HTR-8/SVneo (cell line): ENCODE measurements around the gene HTR6.
"Not testable (repeated sequence)": the region's sequence is repeated elsewhere in the genome, so short reads cannot be mapped to it uniquely, and the experiment has no call there.

Source experiments
- DNase-seq: peaks from one replicate; pipeline ENCODE4 v3.0.0; 2011; ENCODE audit warnings: low spot score, mixed read lengths; ENCODE audit not compliant: insufficient read length
- FAIRE-seq: peaks from 2 replicates; lab custom pipeline; 2011; peaks lifted over from hg19 to GRCh38; lab: Jason Lieb, UNC

The HTR6 gene

DNA sequence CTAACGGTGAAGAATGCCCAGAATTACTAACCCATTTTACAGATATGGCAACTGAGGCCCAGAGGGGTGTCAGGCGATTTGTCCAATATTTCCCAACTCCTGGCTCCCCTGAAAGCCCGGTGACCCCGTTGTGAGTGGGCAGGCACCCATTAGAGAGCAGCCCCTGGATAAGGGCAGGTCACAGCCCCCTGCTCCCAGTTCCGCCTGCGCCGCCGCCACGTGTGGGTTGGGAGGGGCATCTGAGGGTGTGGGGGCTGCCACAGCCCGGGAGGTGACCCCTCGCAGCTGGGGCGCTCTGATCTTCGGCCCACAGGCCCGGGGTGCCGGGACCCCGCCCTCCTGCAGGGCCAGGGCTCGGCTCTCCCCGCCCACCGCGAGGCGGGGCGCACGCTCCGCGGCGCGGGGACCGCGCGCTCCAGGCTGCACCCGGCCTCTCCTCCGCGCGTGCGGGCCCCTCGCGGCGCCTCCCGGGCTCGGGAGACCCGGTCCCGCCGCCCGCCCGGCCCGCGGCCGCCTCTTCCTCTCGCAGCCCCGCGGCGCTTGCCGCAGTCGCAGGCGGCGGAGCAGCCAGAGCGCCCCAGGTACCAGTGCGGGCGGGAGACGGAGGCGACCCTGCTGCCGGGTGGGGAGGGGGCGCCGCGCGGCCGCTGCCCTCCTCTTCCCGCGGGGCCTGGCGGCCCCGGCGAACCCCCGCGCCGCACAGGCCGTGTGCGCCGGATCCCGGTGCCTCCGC lies at the start of gene HTR6:
Gene HTR6 (plus strand): TSS at position 423 of the 733 bp plus-strand sequence. CDS start 879 bp downstream, outside the sequence.
- FAIRE-seq (no peak), DNase-seq (no peak)

GRCh38 chr1:19615438-19615837 lies 49.2 kb upstream of the HTR6 start:
- FAIRE-seq (no peak), DNase-seq (no peak)

DNA sequence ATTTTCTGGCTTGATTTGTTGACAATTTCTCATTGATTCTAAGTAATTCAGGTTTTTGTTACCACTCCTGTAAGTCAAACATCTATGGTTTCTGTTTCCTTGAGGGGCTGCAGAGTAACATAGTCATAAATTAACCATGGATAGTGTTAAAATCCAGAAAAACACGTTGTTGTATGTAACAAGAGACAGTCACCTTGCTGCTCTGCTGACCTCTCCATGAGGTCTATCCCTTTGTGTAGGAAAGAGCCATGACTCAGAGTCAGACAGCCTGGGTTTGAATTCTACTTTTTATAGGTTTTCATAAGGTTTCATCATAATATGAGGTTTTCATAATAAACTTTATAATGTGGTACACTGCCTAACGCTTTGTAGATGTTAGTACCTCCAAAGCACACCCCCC lies 48.2 kb upstream of the HTR6 start:
- DNase-seq: no peak
- FAIRE-seq: no peak

GRCh38 chr1:19617376-19617775 lies 47.3 kb upstream of the HTR6 start:
- no peak for FAIRE-seq
- DNase-seq: no peak

- DNase-seq (no peak), FAIRE-seq (no peak)
Measured at GRCh38 chr1:19618428-19618827, 46.2 kb upstream of the HTR6 start.

GRCh38 chr1:19619697-19620384 lies 44.8 kb upstream of the HTR6 start:
- DNase-seq (no peak), FAIRE-seq (no peak)

DNA sequence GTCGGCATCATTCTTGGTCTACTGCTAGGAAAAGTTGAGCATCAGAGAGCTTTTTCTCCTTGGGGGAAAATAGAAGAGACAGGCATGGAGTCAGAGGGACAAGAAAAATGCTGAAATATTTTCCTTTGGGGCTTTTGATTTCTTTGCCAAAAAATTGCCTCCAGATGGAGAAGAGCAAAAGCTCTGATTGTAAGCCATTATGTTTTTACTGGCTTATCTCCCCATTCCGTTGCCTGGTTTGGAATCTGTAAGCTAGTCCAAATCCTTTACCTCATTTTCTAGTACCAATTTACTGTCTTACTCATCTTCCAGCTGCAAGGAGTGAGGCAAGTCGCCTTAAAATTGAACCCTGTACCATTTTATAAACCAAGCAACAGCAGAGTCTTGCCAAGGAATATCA lies 43.9 kb upstream of the HTR6 start:
- FAIRE-seq: no peak
- no peak for DNase-seq

GRCh38 chr1:19621274-19621950 lies 43.3 kb upstream of the HTR6 start:
- FAIRE-seq (no peak), DNase-seq (no peak)

DNA sequence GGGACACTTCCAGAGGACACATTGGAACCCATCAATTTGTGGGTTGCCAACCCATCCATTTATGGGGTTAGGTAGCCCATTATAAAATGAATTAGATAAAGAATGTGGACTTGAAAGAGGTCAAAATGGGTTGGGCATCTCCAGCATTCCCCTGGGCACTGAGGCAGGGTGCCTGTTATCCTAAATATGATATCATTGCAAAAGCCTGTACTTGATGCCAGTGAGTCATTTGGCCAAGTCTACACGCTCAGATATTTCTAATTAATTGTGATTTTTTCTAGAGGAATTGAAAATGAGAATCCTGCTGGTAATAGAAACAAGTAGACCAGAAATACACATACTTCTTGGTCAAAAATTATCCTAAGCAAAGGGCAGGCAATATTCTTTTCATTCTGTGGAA lies 42.5 kb upstream of the HTR6 start:
- DNase-seq (no peak), FAIRE-seq (no peak)

DNA sequence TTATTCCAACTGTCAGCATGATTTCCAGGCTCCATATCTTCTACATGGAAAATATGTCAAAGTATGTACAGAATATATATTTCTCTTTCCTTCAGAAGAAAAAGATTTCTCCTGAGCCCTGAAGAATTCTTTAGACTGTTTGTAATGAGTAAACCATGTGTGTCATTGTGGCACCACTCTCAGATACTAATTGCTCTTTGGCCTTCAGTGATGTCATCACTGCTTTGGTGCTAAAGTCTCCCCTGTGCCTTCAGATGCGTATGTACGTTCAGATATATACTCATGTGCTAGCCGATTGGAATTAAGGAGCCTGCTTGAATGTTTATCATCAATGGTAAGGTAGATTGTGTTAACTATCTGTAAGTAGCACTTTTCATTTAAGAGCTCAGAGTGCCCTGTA lies 41.2 kb upstream of the HTR6 start:
- no peak for DNase-seq
- FAIRE-seq: no peak

GRCh38 chr1:19625291-19625937 lies 39.3 kb upstream of the HTR6 start:
- no peak for FAIRE-seq

DNA sequence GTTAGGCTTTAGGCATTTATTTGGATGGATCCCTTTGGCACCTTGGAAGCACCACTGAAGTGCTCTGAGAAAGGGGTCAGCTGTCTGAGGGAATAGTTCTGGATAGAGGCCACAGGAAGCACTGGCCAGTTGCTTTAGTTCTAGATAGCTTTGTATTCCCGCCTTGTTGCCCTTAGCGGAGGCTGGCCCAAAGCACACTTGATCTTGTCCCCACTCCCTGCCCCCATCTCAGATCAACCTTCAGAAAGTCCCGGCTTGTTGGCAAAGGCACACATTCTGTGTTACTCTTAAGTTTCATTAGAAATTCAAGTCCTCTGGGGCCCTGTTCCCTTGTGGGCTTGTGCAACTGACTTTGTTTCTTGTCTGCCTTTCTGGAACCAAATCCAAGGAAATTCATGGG lies 35.8 kb upstream of the HTR6 start:
- DNase-seq (no peak), FAIRE-seq (no peak)

More at GRCh38 chr1:19625291-19625937, 39.3 kb upstream of the HTR6 start:
- no peak for DNase-seq

DNA sequence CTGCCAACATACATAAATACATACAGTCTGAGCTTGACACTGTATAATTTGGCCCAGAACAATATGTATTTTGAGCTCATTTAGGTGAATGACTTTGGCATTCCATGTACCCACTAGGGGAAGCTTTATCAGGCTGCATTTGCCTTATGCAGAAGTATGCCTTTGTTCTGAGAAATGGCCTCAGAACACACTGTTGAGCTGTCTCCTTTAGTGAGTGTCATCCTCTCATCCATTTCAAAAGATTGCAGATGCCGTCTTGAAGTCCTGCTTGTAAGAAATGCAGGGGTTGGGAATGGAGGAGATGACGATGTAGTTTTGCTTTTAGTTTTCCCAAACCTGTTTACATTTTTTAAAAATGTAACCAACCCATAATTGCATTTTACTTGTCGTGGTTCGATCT lies 35.3 kb upstream of the HTR6 start:
- no peak for DNase-seq
- FAIRE-seq: no peak

GRCh38 chr1:19630192-19630591 lies 34.5 kb upstream of the HTR6 start:
- not testable (repeated sequence) for DNase-seq, FAIRE-seq

GRCh38 chr1:19630720-19631395 lies 33.8 kb upstream of the HTR6 start:
- FAIRE-seq: no peak
- no peak for DNase-seq

- DNase-seq: no peak
- FAIRE-seq: no peak
Measured at GRCh38 chr1:19632211-19632610, 32.5 kb upstream of the HTR6 start.

DNA sequence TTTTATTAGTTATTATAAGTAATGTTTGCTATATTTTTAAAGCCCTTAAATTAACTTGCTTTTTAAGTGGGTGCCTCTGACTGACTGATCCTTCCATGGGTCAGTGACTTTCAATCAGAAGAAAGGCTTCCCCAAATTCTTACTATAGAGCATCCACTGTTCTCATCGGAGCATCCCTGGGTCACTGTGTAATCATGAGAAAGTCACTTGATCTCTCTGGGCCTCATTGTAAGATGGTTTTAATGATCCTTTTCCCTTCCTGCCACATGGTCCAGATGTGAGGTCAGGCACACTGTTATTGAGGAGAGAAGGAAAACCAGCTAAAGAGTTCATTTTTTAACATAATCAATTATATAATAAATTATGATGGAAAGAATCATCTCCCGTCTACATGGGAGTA lies 31.6 kb upstream of the HTR6 start:
- FAIRE-seq (no peak), DNase-seq (no peak)

DNA sequence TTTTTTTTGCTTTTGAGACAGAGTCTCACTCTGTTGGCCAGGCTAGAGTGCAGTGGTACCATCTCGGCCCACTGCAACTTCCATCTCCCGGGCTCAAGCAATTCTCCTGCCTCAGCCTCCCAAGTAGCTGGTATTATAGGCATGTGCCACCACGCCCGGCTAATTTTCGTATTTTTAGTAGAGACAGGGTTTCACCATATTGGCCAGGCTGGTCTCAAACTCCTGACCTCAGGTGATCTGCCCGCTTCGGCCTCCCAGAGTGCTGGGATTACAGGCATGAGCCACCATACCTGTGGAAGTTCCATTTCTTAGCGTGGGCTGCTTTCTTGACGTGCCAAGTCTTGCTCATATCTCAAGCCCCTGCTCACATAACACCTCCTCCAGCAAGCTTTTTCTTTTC lies 29.6 kb upstream of the HTR6 start:
- FAIRE-seq: not testable (repeated sequence)

DNA sequence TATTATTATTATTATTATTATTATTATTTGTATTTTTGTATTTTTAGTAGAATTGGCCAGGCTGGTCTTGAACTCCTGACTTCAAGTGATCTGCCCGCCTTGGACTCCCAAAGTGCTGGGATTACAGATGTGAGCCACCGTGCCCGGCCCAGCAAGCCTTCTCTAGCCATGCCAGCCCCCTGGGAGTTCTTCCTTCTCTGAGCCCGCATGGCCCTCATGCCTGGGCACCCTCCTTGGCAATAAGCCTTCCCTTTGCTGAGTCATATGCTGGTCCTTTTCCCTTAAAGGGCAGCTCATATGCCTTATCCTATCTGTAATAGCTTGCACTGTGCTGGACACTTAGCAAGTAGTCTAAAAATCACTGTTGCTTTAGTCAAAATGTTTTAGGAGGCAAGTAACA lies 29.0 kb upstream of the HTR6 start:
- FAIRE-seq: no peak

More for the DNA sequence above, 29.6 kb upstream of the HTR6 start:
- DNase-seq: not testable (repeated sequence)

GRCh38 chr1:19636065-19636464 lies 28.6 kb upstream of the HTR6 start:
- DNase-seq (no peak), FAIRE-seq (no peak)

More for the DNA sequence above, 29.0 kb upstream of the HTR6 start:
- DNase-seq: no peak
